Epithelial cell of esophagus (primary cell): Measurements from ENCODE around the gene ZMAT5.

ENCODE experiments used
- DNase-seq: peaks from one replicate; pipeline ENCODE4 v3.0.0; 2010; ENCODE audit warnings: low read depth
- H3K4me3 ChIP-seq: 2 replicates; pipeline ENCODE4 v1.5.1; 2011; ENCODE audit warnings: mild to moderate bottlenecking, low read length, control low read depth
- TF ChIP-seq, protein P1 (sequence below): IDR thresholded peaks from 2 replicates; pipeline ENCODE4 v1.5.1; 2011; ENCODE audit warnings: low read depth, mild to moderate bottlenecking, low read length, control low read depth, inconsistent platforms; ENCODE audit not compliant: insufficient read depth; ENCODE audit errors: missing control alignments

Gene ZMAT5

GRCh38 chr22:29704528-29705285 is 62.1 kb downstream of the ZMAT5 start:
- TF ChIP-seq, protein P1, sequence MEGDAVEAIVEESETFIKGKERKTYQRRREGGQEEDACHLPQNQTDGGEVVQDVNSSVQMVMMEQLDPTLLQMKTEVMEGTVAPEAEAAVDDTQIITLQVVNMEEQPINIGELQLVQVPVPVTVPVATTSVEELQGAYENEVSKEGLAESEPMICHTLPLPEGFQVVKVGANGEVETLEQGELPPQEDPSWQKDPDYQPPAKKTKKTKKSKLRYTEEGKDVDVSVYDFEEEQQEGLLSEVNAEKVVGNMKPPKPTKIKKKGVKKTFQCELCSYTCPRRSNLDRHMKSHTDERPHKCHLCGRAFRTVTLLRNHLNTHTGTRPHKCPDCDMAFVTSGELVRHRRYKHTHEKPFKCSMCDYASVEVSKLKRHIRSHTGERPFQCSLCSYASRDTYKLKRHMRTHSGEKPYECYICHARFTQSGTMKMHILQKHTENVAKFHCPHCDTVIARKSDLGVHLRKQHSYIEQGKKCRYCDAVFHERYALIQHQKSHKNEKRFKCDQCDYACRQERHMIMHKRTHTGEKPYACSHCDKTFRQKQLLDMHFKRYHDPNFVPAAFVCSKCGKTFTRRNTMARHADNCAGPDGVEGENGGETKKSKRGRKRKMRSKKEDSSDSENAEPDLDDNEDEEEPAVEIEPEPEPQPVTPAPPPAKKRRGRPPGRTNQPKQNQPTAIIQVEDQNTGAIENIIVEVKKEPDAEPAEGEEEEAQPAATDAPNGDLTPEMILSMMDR: no peak
- no peak for DNase-seq
- no peak overlapping the region for H3K4me3 ChIP-seq

DNA sequence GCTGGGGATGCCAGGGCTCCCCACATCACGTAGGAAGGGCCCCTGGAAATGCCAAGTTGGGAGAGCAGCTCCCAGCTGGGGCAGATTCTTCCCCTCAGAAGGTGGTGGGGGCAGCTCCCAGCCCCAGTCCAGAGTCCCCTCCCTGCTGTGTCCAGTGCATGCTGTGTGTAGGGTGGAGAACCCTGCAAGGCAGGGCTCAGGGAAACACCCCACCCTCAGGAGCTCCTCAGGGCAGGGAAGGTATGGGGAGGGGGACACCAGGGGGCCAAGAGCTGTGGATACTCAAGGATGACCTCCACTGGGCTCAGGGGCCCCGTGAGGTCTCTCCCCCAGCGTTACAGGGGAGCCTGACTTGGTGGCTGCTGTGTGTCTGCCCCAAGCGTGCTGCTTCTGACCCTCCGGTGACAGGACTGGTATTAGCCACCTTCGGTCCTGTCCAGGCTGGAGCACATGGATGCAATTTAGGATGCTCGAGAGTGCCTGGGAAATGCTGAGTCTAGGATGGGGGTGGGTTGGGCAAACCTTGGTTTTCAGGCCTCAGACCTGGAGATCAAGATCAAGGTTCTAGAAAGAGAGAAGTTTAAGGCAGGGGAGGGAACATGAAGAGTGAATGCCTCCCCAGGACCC is 63.1 kb downstream of the ZMAT5 start:
- H3K4me3 ChIP-seq: no peak overlapping the region
- no peak for DNase-seq
- TF ChIP-seq, protein P1: no peak

GRCh38 chr22:29702931-29703501 is 63.8 kb downstream of the ZMAT5 start:
- TF ChIP-seq, protein P1: no peak

GRCh38 chr22:29702000-29702930 is 64.5 kb downstream of the ZMAT5 start:
- H3K4me3 ChIP-seq: no peak overlapping the region
- DNase-seq: no peak
- TF ChIP-seq, protein P1: no peak

More at GRCh38 chr22:29702931-29703501, 63.8 kb downstream of the ZMAT5 start:
- DNase-seq: no peak
- no peak overlapping the region for H3K4me3 ChIP-seq

DNA sequence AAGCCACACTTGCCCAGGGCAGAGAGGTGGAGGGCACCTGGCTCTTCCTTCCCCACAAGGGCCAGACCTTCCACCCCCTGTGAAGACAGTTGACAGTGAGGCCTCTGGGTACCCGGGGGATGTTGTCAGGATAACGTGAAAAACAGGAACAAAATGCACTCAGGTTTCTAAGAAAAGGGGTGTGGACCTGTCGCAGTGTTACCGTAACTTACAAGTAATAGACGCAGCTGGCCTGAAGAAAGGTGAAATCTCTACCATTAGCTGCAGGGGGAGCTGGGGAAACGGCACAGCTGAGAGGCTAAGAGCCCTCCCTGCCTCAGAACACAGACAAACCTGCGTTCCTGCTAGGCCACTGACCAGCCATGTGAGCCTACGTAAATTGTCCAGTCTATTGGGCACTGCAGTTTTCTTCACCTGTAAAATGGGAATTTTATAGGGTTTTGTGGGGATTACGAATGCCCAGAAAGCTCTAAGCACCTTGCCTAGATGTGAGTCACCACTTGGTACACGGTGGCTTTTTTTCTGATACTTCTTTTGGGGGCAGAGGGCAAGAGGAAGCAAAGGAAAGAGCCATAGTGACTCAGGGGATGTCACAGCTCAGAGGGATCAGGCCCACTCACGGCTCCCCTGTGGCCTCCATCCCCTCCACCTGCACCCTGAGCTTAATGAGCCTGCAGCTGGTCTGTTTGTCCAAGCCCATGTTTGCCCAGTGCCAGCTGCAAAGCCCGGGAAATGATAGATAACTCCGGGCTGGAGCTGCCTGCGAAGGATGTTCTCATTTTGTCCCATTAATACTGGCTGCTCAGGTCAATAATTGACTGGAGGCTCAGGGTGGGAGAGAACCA is 65.4 kb downstream of the ZMAT5 start:
- H3K4me3 ChIP-seq: no peak overlapping the region
- DNase-seq: peak; percentile 42
- TF ChIP-seq, protein P1: peak; percentile 55

- no peak overlapping the region for H3K4me3 ChIP-seq
- TF ChIP-seq, protein P1: no peak
- no peak for DNase-seq
These were observed 66.0 kb downstream of the ZMAT5 start for GRCh38 chr22:29700900-29701154.
